Mesendoderm (in vitro differentiated cells): ENCODE measurements around the gene PTDSS2.

Source experiments
- DNase-seq: peaks from one replicate; pipeline ENCODE4 v3.0.0; 2013
- H2AK5ac ChIP-seq: 2 replicates; pipeline ENCODE4 v1.6.1; 2013; ENCODE audit warnings: low read length, inconsistent platforms
- H2BK120ac ChIP-seq: 2 replicates; pipeline ENCODE4 v1.6.1; 2013; ENCODE audit warnings: low read depth, mild to moderate bottlenecking, low read length, moderate library complexity, mixed read lengths
- H2BK15ac ChIP-seq: replicated peaks from 2 replicates; pipeline ENCODE4 v1.6.1; 2013; ENCODE audit warnings: low read depth, mild to moderate bottlenecking, moderate library complexity
- H2BK5ac ChIP-seq: 2 replicates; pipeline ENCODE4 v1.6.1; 2013; ENCODE audit warnings: low read length, inconsistent platforms
- H3K18ac ChIP-seq: 2 replicates; pipeline ENCODE4 v1.6.1; 2013; ENCODE audit warnings: mild to moderate bottlenecking, low read length, mixed read lengths
- H3K23ac ChIP-seq: one replicate; pipeline ENCODE4 v1.6.1; 2013; ENCODE audit warnings: low read length
- H3K27ac ChIP-seq: 2 replicates; pipeline ENCODE4 v1.5.1; 2013; ENCODE audit warnings: low read depth, mild to moderate bottlenecking, inconsistent platforms, low read length, moderate library complexity
- H3K27me3 ChIP-seq: 2 replicates; pipeline ENCODE4 v1.6.1; 2013; ENCODE audit warnings: low read length, control low read depth, mild to moderate bottlenecking, inconsistent platforms; ENCODE audit not compliant: insufficient read depth, poor library complexity
- H3K36me3 ChIP-seq: 2 replicates; pipeline ENCODE4 v1.6.1; 2013; ENCODE audit warnings: low read length, inconsistent platforms; ENCODE audit not compliant: control insufficient read depth, insufficient read depth
- H3K4ac ChIP-seq: one replicate; pipeline ENCODE4 v1.6.1; 2013; ENCODE audit warnings: low read depth, mild to moderate bottlenecking, low read length, moderate library complexity
- H3K4me1 ChIP-seq: 2 replicates; pipeline ENCODE4 v1.6.1; 2013; ENCODE audit warnings: low read depth, low read length, inconsistent platforms; ENCODE audit not compliant: control insufficient read depth
- H3K4me2 ChIP-seq: 2 replicates; pipeline ENCODE4 v1.6.1; 2013; ENCODE audit warnings: low read length
- H3K4me3 ChIP-seq: 2 replicates; pipeline ENCODE4 v1.5.1; 2013; ENCODE audit warnings: mild to moderate bottlenecking, low read length
- H3K56ac ChIP-seq: one replicate; pipeline ENCODE4 v1.6.1; 2013; ENCODE audit warnings: low read length
- H3K79me1 ChIP-seq: 2 replicates; pipeline ENCODE4 v1.6.1; 2013; ENCODE audit warnings: low read length, inconsistent platforms
- H3K79me2 ChIP-seq: 2 replicates; pipeline ENCODE4 v1.6.1; 2013; ENCODE audit warnings: mild to moderate bottlenecking, low read length; ENCODE audit not compliant: control insufficient read depth, insufficient read depth
- H3K9ac ChIP-seq: 2 replicates; pipeline ENCODE4 v1.6.1; 2013; ENCODE audit warnings: low read length, inconsistent platforms
- H4K5ac ChIP-seq: one replicate; pipeline ENCODE4 v1.6.1; 2013; ENCODE audit warnings: low read length
- H4K8ac ChIP-seq: one replicate; pipeline ENCODE4 v1.6.1; 2013; ENCODE audit warnings: low read depth, mild to moderate bottlenecking, control low read depth, low read length, moderate library complexity
- WGBS: extraction: QIAGEN DNeasy Blood & Tissue Kit; methylation state at CpG from one replicate; pipeline ENCODE4 v1.1.7; 2013; ENCODE audit warnings: low lambda C conversion rate, missing lambda C conversion rate; ENCODE audit not compliant: insufficient coverage; ENCODE audit errors: extremely low coverage; 5-methylcytosine and 5-hydroxymethylcytosine counted together

Gene PTDSS2

DNA sequence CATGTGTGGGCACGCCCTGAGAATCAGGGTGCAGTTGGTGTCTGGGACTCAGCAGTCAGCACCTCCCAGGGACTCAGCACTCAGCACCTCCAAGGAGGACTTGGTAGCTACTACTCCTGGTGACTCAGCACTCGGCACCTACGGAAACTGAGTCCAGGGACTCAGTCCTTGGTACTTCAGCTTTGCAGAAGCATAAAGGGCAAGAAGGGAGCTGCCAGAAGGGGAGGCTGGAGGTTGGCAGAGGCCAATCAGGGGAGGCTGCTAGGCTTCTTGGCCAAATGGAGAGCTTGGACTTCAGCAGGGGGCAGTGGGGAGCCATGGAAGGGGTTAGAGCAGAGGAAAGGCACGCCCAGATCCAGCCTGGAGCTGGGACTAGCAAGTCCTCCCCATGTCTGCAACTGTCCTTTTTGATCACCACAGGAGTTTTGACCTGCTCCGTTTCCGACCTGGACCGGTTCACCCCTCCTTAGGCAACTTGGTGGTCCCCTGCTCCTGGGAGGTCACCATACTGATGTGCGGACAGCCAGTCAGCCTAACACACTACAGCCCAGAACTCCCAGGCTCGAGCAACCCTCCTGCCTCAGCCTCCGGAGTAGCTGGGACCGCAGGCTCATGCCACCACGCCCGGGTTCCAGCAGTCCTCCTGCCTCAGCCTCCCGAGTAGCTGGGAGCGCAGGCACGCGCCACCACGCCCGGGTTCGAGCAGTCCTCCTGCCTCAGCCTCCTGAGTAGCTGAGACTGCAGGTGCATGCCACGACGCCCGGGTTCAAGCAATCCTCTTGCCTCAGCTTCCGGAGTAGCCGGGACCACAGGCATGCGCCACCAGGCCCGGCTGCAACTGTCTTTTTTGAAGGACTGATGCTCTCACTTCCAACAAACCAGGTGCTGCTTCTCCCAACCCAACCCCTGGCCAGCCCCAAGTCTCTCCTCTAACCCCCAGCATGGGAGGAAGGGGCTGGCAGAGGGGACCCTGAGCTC, 9.7 kb upstream of the PTDSS2 start:
- no peaks in the 10 kb centered on the region for H3K4me1 ChIP-seq
- H3K36me3 ChIP-seq = no peaks in the 10 kb centered on the region
- H3K18ac ChIP-seq = no peak overlapping the region
- no peaks in the 10 kb centered on the region for H3K79me1 ChIP-seq
- H3K4me3 ChIP-seq = no peak overlapping the region
- no peak overlapping the region for H3K4ac ChIP-seq
- no peak overlapping the region for H3K56ac ChIP-seq
- H3K23ac ChIP-seq = no peak overlapping the region
- H3K79me2 ChIP-seq = no peaks in the 10 kb centered on the region
- no peak overlapping the region for H2BK120ac ChIP-seq
- H2BK5ac ChIP-seq = no peak overlapping the region
- H3K27me3 ChIP-seq = no peaks in the 10 kb centered on the region
- no peak overlapping the region for H2BK15ac ChIP-seq
- peak; percentile 41 for DNase-seq
- no peak overlapping the region for H4K8ac ChIP-seq
- no peak overlapping the region for H3K9ac ChIP-seq
- H4K5ac ChIP-seq = no peak overlapping the region
- H2AK5ac ChIP-seq = no peak overlapping the region
- H3K4me2 ChIP-seq = no peak overlapping the region
- H3K27ac ChIP-seq = no peak overlapping the region
- WGBS = no CpG with 5 or more reads among the region's 27 CpGs

- Histone ChIP-seq H4K5ac (no peak overlapping the region), H3K27ac (no peak overlapping the region), H3K56ac (no peak overlapping the region), H3K18ac (no peak overlapping the region), H4K8ac (no peak overlapping the region), H3K4me1 (no peaks in the 10 kb centered on the region), H3K4me2 (no peak overlapping the region), H2BK120ac (no peak overlapping the region), H3K23ac (no peak overlapping the region), H2BK5ac (no peak overlapping the region), H3K9ac (peak overlapping the region; percentile 70), H3K79me1 (no peaks in the 10 kb centered on the region), H3K36me3 (no peaks in the 10 kb centered on the region), H2AK5ac (no peak overlapping the region), H3K79me2 (no peaks in the 10 kb centered on the region), H3K27me3 (no peaks in the 10 kb centered on the region), H3K4me3 (no peak overlapping the region), H2BK15ac (no peak overlapping the region), H3K4ac (no peak overlapping the region)
- no peak for DNase-seq
- WGBS = no CpG with 5 or more reads among the region's 13 CpGs
Observed at GRCh38 chr11:441043-441417, 9.0 kb upstream of the PTDSS2 start.

- WGBS = no CpG with 5 or more reads among the region's 35 CpGs
- Histone ChIP-seq H3K4ac (peak within 1 kb of the TSS; percentile 83), H3K4me3 (no peak within 1 kb of the TSS), H4K8ac (no peak within 1 kb of the TSS), H2BK15ac (no peak within 1 kb of the TSS), H3K79me2 (no peaks in the 10 kb centered on the region), H2BK120ac (no peak within 1 kb of the TSS), H3K9ac (peak within 1 kb of the TSS; percentile 70), H3K79me1 (no peaks in the 10 kb centered on the region), H4K5ac (no peak within 1 kb of the TSS), H3K23ac (no peak within 1 kb of the TSS), H3K18ac (peak within 1 kb of the TSS; percentile 86), H3K4me1 (no peaks in the 10 kb centered on the region), H3K36me3 (no peaks in the 10 kb centered on the region), H2AK5ac (no peak within 1 kb of the TSS), H3K56ac (peak within 1 kb of the TSS; percentile 76), H3K27me3 (no peaks in the 10 kb centered on the region), H3K4me2 (peak within 1 kb of the TSS; percentile 36), H3K27ac (no peak within 1 kb of the TSS), H2BK5ac (no peak within 1 kb of the TSS)
- DNase-seq = peak; percentile 32
Observed at GRCh38 chr11:441418-442274, 8.4 kb upstream of the PTDSS2 start, which contains the start of gene ANO9. TSS of gene ANO9 (minus strand) at chr11:442011. CDS start at chr11:441926, 85 bp downstream.

GRCh38 chr11:442611-443081, 7.4 kb upstream of the PTDSS2 start:
- no peak overlapping the region for H2BK120ac ChIP-seq
- no peak overlapping the region for H2BK15ac ChIP-seq
- WGBS = no CpG with 5 or more reads among the region's 16 CpGs
- no peak overlapping the region for H3K4me3 ChIP-seq
- H3K4me2 ChIP-seq = no peak overlapping the region
- no peaks in the 10 kb centered on the region for H3K4me1 ChIP-seq
- no peak overlapping the region for H3K4ac ChIP-seq
- no peak overlapping the region for H2AK5ac ChIP-seq
- no peak overlapping the region for H4K8ac ChIP-seq
- H3K79me1 ChIP-seq = no peaks in the 10 kb centered on the region
- H3K18ac ChIP-seq = no peak overlapping the region
- H3K27ac ChIP-seq = no peak overlapping the region
- H3K27me3 ChIP-seq = no peaks in the 10 kb centered on the region
- H3K9ac ChIP-seq = no peak overlapping the region
- peak overlapping the region; percentile 60 for H3K56ac ChIP-seq
- no peak for DNase-seq
- H3K23ac ChIP-seq = no peak overlapping the region
- H3K36me3 ChIP-seq = no peaks in the 10 kb centered on the region
- H3K79me2 ChIP-seq = no peaks in the 10 kb centered on the region
- no peak overlapping the region for H4K5ac ChIP-seq
- H2BK5ac ChIP-seq = no peak overlapping the region

- Histone ChIP-seq H3K4me2 (no peak overlapping the region), H3K4me1 (no peaks in the 10 kb centered on the region), H3K4ac (no peak overlapping the region), H4K8ac (no peak overlapping the region), H3K23ac (no peak overlapping the region), H3K27me3 (no peaks in the 10 kb centered on the region), H3K56ac (no peak overlapping the region), H3K4me3 (no peak overlapping the region), H3K18ac (no peak overlapping the region), H4K5ac (no peak overlapping the region), H2AK5ac (no peak overlapping the region), H2BK5ac (no peak overlapping the region), H2BK15ac (no peak overlapping the region), H3K27ac (no peak overlapping the region), H2BK120ac (no peak overlapping the region), H3K79me2 (no peaks in the 10 kb centered on the region), H3K79me1 (no peaks in the 10 kb centered on the region), H3K9ac (no peak overlapping the region), H3K36me3 (no peaks in the 10 kb centered on the region)
- DNase-seq = peak; percentile 41
- no CpG with 5 or more reads among the region's 16 CpGs for WGBS
Observed at GRCh38 chr11:443542-444199, 6.4 kb upstream of the PTDSS2 start.
